Neural cell (in vitro differentiated cells): ENCODE results near the gene CXADR. TPM values are rescaled to one million over a fixed set of nuclear protein-coding genes. Genes with fewer than 3 reads are reported as not detected.

ENCODE experiments used
- H2AFZ ChIP-seq: fragments of 200-600, 300-800 bp; sonication (generic), shearing (Covaris generic); 2 replicates; pipeline ENCODE4 v1.6.0; 2014; ENCODE audit warnings: low read depth, mild to moderate bottlenecking, antibody characterized with exemption, low read length, moderate library complexity
- H3F3A ChIP-seq: fragments of 200-600 bp; shearing (Covaris generic); 2 replicates; pipeline ENCODE4 v1.6.1; 2016; ENCODE audit warnings: mild to moderate bottlenecking, moderate library complexity, mixed read lengths, antibody characterized with exemption, low read length; ENCODE audit not compliant: insufficient read depth, poor library complexity, severe bottlenecking
- H3K27ac ChIP-seq: fragments of 200-600, 300-800 bp; sonication (generic), shearing (Covaris generic); 2 replicates; pipeline ENCODE4 v1.5.1; 2014; ENCODE audit warnings: mild to moderate bottlenecking, low read length, moderate library complexity
- H3K27me3 ChIP-seq: fragments of 300-800, 200-600 bp; sonication (generic), shearing (Covaris generic); 2 replicates; pipeline ENCODE4 v1.6.0; 2014; ENCODE audit warnings: mild to moderate bottlenecking, low read depth, low read length, moderate library complexity; ENCODE audit not compliant: insufficient read depth
- H3K36me3 ChIP-seq: fragments of 300-800, 200-600 bp; sonication (generic), shearing (Covaris generic); 2 replicates; pipeline ENCODE4 v1.5.1; 2014; ENCODE audit warnings: mild to moderate bottlenecking, antibody characterized with exemption, low read length, moderate library complexity; ENCODE audit not compliant: insufficient read depth
- H3K4me2 ChIP-seq: fragments of 300-800, 200-600 bp; sonication (generic), shearing (Covaris generic); 2 replicates; pipeline ENCODE4 v1.6.0; 2014; ENCODE audit warnings: mild to moderate bottlenecking, low read length
- H3K4me3 ChIP-seq: fragments of 300-800, 200-600 bp; sonication (generic), shearing (Covaris generic); 2 replicates; pipeline ENCODE4 v1.5.1; 2014; ENCODE audit warnings: mild to moderate bottlenecking, low read length, moderate library complexity
- H3K79me2 ChIP-seq: fragments of 200-600 bp; shearing (Covaris generic); replicated peaks from 2 replicates; pipeline ENCODE4 v1.6.0; 2014; ENCODE audit warnings: mild to moderate bottlenecking, low read length, moderate library complexity; ENCODE audit not compliant: insufficient read depth
- H3K9ac ChIP-seq: fragments of 300-800, 200-600 bp; sonication (generic), shearing (Covaris generic); 2 replicates; pipeline ENCODE4 v1.6.1; 2016; ENCODE audit warnings: mild to moderate bottlenecking, low read length, mixed read lengths
- H3K9me2 ChIP-seq: fragments of 200-600 bp; shearing (Covaris generic); 2 replicates; pipeline ENCODE4 v1.6.1; 2016; ENCODE audit warnings: mild to moderate bottlenecking, low read length, mixed read lengths; ENCODE audit not compliant: insufficient read depth
- H3K9me3 ChIP-seq: fragments of 200-600, 300-800 bp; sonication (generic), shearing (Covaris generic); 2 replicates; pipeline ENCODE4 v1.6.1; 2016; ENCODE audit warnings: mild to moderate bottlenecking, mixed run types, low read length, moderate library complexity, mixed read lengths
- H4K20me1 ChIP-seq: fragments of 200-600 bp; shearing (Covaris generic); 2 replicates; pipeline ENCODE4 v1.6.1; 2016; ENCODE audit warnings: mild to moderate bottlenecking, mixed run types; ENCODE audit not compliant: insufficient read depth
- EP300 ChIP-seq: fragments of 450-650 bp; conservative IDR thresholded peaks from 2 replicates; pipeline ENCODE4 v1.6.1; 2014; ENCODE audit warnings: antibody characterized with exemption, mild to moderate bottlenecking, moderate library complexity; ENCODE audit not compliant: poor library complexity, severe bottlenecking
- EZH2 ChIP-seq: fragments of 200-600, 300-800 bp; shearing (Covaris generic), sonication (generic); IDR thresholded peaks from 2 replicates; pipeline ENCODE4 v1.6.1; 2014; ENCODE audit warnings: antibody characterized with exemption, low read length, borderline replicate concordance, mild to moderate bottlenecking; ENCODE audit not compliant: insufficient read depth, poor library complexity, severe bottlenecking
- MXI1 ChIP-seq: fragments of 450-650 bp; conservative IDR thresholded peaks from 2 replicates; pipeline ENCODE4 v1.6.1; 2014; ENCODE audit warnings: antibody characterized with exemption, mild to moderate bottlenecking; ENCODE audit not compliant: poor library complexity, severe bottlenecking
- POLR2AphosphoS5 ChIP-seq: IDR thresholded peaks from 2 replicates; pipeline ENCODE4 v1.6.1; 2012
- RAD21 ChIP-seq: fragments of 450-650 bp; conservative IDR thresholded peaks from 2 replicates; pipeline ENCODE4 v1.6.1; 2014; ENCODE audit warnings: antibody characterized with exemption, mild to moderate bottlenecking, moderate library complexity
- SMC3 ChIP-seq: fragments of 450-650 bp; conservative IDR thresholded peaks from 2 replicates; pipeline ENCODE4 v1.6.1; 2014; ENCODE audit warnings: antibody characterized with exemption, mild to moderate bottlenecking, moderate library complexity; ENCODE audit not compliant: poor library complexity
- TAF1 ChIP-seq: IDR thresholded peaks from 2 replicates; pipeline ENCODE4 v1.6.1; 2012; ENCODE audit warnings: low read depth
- polyA plus RNA-seq: library from polyadenylated mRNA; depleted of rRNA; stranded (reverse); fragments of >200 nt; gene quantifications from 2 replicates; pipeline ENCODE4 v1.2.3, GENCODE V29; 2014
- TF ChIP-seq, protein P1 (sequence below): fragments of 450-650 bp; IDR thresholded peaks from 2 replicates; pipeline ENCODE4 v1.5.1; 2014; ENCODE audit warnings: antibody characterized with exemption, mild to moderate bottlenecking, moderate library complexity; ENCODE audit not compliant: poor library complexity, severe bottlenecking
- TF ChIP-seq, protein P2 (sequence below): IDR thresholded peaks from 2 replicates; pipeline ENCODE4 v1.6.1; 2012; ENCODE audit warnings: borderline replicate concordance

Gene CXADR
- polyA plus RNA-seq, 1 donor from 2014 or later, result 175 TPM

DNA sequence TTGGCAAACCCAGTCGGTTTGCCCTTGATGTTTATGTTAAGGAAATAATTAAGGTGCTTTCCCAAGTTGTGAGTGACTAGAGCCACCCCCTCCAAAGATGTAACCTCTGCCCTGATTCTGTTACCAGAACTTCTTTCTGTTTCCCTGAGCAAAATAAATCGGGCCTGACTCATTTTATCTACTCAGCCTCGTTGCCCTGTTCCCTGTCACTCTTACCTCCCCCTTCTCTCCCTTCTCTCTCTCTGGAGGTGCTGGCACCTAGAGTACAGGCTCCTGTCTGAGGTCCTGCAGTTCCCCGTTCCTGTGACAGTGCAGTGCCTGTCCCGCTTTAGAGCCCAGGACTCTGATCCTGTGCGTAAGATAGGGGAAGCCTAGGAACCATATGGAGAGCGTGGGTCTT lies 35.4 kb downstream of the CXADR start:
- H4K20me1 ChIP-seq, result no peaks in the 10 kb centered on the region
- H3K4me2 ChIP-seq, result no peak overlapping the region
- H3F3A ChIP-seq, result no peaks in the 10 kb centered on the region
- H3K9me3 ChIP-seq, result no peaks in the 10 kb centered on the region
- peaks cover 37% of the 10 kb centered on the region for H3K79me2 ChIP-seq
- H3K27me3 ChIP-seq, result no peaks in the 10 kb centered on the region
- TF ChIP-seq RAD21 (no peak), EZH2 (no peak), MXI1 (no peak), POLR2AphosphoS5 (no peak), SMC3 (no peak), EP300 (no peak), TAF1 (no peak)
- TF ChIP-seq, protein P1, sequence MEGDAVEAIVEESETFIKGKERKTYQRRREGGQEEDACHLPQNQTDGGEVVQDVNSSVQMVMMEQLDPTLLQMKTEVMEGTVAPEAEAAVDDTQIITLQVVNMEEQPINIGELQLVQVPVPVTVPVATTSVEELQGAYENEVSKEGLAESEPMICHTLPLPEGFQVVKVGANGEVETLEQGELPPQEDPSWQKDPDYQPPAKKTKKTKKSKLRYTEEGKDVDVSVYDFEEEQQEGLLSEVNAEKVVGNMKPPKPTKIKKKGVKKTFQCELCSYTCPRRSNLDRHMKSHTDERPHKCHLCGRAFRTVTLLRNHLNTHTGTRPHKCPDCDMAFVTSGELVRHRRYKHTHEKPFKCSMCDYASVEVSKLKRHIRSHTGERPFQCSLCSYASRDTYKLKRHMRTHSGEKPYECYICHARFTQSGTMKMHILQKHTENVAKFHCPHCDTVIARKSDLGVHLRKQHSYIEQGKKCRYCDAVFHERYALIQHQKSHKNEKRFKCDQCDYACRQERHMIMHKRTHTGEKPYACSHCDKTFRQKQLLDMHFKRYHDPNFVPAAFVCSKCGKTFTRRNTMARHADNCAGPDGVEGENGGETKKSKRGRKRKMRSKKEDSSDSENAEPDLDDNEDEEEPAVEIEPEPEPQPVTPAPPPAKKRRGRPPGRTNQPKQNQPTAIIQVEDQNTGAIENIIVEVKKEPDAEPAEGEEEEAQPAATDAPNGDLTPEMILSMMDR, result no peak
- TF ChIP-seq, protein P2, sequence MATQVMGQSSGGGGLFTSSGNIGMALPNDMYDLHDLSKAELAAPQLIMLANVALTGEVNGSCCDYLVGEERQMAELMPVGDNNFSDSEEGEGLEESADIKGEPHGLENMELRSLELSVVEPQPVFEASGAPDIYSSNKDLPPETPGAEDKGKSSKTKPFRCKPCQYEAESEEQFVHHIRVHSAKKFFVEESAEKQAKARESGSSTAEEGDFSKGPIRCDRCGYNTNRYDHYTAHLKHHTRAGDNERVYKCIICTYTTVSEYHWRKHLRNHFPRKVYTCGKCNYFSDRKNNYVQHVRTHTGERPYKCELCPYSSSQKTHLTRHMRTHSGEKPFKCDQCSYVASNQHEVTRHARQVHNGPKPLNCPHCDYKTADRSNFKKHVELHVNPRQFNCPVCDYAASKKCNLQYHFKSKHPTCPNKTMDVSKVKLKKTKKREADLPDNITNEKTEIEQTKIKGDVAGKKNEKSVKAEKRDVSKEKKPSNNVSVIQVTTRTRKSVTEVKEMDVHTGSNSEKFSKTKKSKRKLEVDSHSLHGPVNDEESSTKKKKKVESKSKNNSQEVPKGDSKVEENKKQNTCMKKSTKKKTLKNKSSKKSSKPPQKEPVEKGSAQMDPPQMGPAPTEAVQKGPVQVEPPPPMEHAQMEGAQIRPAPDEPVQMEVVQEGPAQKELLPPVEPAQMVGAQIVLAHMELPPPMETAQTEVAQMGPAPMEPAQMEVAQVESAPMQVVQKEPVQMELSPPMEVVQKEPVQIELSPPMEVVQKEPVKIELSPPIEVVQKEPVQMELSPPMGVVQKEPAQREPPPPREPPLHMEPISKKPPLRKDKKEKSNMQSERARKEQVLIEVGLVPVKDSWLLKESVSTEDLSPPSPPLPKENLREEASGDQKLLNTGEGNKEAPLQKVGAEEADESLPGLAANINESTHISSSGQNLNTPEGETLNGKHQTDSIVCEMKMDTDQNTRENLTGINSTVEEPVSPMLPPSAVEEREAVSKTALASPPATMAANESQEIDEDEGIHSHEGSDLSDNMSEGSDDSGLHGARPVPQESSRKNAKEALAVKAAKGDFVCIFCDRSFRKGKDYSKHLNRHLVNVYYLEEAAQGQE, result no peak
- no peak overlapping the region for H3K27ac ChIP-seq
- no peak overlapping the region for H3K4me3 ChIP-seq
- H3K9me2 ChIP-seq, result no peaks in the 10 kb centered on the region
- no peak overlapping the region for H3K9ac ChIP-seq
- H3K36me3 ChIP-seq, result peaks cover 22% of the 10 kb centered on the region
- H2AFZ ChIP-seq, result no peak overlapping the region

DNA sequence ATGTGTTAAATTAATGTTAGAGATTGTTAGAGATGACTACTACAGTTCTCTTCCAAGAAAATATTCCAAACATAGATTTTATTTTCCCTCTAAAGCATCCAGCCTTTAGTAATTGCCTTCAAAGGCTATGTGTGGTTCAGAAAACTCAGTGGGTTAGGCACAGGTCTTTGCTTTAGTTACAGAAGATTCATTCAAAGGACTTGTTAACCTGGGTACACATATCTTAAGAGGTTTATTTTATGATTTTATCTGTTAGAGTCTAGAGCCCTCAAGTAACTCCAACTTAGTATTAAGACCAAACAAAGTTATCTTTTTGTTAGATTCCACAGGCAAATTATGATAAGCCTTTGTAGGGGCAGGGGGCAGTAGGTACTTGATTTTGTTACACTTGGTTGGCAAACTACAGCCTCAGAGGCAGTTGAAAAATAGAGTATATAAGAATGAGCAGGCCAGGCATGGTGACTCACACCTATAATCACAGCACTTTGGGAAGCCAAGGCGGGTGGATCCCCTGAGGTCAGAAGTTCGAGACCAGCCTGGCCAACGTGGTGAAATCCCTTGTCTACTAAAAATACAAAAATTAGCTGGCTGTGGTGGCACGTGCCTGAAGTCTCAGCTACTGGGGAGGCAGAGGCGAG lies 37.9 kb downstream of the CXADR start:
- Histone ChIP-seq H4K20me1 (no peaks in the 10 kb centered on the region), H3F3A (no peaks in the 10 kb centered on the region), H3K79me2 (peaks cover 14% of the 10 kb centered on the region), H3K27me3 (no peaks in the 10 kb centered on the region), H3K4me2 (no peak overlapping the region), H2AFZ (no peak overlapping the region), H3K4me3 (no peak overlapping the region), H3K27ac (no peak overlapping the region), H3K36me3 (peaks cover 22% of the 10 kb centered on the region), H3K9ac (no peak overlapping the region), H3K9me3 (no peaks in the 10 kb centered on the region), H3K9me2 (no peaks in the 10 kb centered on the region)
- TF ChIP-seq EZH2, result no peak
- no peak for TF ChIP-seq RAD21
- TF ChIP-seq, protein P2, result no peak
- TF ChIP-seq EP300, result no peak
- TF ChIP-seq, protein P1, result no peak
- no peak for TF ChIP-seq POLR2AphosphoS5
- no peak for TF ChIP-seq MXI1
